ENCODE measurements around the gene FAF1.

FAF1 gene

DNA sequence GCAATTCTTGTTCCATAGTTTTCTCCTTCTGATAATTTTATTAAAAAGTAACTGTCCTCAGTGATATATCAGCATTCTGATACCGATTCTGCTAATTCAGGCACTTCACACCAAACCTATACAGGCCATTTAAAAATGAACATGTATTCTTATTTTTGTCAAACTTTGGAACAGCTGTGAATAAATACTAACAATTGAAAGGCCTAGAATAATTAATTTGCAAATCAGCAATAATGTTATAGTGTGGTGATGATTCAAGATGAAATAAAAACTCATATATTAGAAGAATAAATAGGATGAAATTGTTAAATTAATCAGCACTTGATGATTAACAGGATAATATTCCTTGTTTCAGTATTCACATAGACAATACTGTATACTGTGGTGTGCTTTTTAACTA, 19.9 kb upstream of the FAF1 start:
- POLR2A ChIA-PET (ENCODE audit: low non-redundant PET), result no interaction called here
- no peak overlapping the region for H3K27ac ChIP-seq
- CTCF ChIA-PET, result no interaction called here
- TF ChIP-seq, protein P1, sequence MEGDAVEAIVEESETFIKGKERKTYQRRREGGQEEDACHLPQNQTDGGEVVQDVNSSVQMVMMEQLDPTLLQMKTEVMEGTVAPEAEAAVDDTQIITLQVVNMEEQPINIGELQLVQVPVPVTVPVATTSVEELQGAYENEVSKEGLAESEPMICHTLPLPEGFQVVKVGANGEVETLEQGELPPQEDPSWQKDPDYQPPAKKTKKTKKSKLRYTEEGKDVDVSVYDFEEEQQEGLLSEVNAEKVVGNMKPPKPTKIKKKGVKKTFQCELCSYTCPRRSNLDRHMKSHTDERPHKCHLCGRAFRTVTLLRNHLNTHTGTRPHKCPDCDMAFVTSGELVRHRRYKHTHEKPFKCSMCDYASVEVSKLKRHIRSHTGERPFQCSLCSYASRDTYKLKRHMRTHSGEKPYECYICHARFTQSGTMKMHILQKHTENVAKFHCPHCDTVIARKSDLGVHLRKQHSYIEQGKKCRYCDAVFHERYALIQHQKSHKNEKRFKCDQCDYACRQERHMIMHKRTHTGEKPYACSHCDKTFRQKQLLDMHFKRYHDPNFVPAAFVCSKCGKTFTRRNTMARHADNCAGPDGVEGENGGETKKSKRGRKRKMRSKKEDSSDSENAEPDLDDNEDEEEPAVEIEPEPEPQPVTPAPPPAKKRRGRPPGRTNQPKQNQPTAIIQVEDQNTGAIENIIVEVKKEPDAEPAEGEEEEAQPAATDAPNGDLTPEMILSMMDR (conservative IDR thresholded peaks at IDR 0.05; ENCODE audit: low read depth), result no peak
- no peak for DNase-seq (ENCODE audit: low spot score)

DNA sequence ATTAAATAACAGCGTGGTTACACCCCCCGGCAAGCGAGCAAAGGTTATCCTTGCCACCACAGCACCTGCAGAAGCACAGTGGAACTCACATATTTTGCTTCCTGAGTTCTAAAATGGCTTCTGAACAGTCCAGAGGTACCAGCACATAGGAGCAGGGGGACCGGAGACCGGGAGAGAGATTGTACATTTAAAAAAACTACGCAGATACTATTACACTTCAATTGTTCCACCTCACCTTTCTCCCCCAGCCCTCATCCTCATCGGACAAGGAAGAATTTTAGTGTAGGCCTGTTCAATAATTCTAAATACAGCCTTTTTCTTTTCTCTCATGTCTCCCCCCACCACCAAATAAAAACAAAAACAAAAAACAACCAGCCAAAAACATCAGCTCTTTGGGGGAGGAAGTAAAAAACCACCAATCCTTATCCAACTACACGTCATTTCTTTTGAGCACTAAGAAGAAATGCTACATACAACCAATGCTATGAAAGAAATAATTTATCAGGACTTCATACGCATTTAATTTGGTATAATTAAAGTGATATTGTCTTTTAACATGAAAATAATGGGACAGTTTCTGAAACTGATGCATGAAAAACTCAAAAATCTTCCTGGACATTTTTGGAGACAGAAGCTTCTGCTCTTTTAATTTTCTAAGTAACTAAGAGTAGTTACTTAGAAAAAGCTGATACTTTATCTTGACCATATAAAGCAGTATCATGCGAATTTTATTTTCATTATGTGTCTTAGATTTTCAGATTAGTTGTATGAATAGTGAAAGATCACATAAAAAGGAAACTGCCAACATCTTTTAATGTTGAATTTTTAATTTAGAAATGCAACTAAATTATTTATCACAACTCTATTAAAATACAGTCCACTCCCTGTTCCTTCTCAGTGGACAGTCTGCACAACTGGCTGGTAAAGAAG, 19.1 kb upstream of the FAF1 start:
- ChIA-PET CTCF (no interaction called here), POLR2A (ENCODE audit: low non-redundant PET) (no interaction called here)
- DNase-seq (ENCODE audit: low spot score), result no peak
- TF ChIP-seq, protein P1 (conservative IDR thresholded peaks at IDR 0.05; ENCODE audit: low read depth), result no peak
- peak overlapping the region; percentile 95 for H3K27ac ChIP-seq

DNA sequence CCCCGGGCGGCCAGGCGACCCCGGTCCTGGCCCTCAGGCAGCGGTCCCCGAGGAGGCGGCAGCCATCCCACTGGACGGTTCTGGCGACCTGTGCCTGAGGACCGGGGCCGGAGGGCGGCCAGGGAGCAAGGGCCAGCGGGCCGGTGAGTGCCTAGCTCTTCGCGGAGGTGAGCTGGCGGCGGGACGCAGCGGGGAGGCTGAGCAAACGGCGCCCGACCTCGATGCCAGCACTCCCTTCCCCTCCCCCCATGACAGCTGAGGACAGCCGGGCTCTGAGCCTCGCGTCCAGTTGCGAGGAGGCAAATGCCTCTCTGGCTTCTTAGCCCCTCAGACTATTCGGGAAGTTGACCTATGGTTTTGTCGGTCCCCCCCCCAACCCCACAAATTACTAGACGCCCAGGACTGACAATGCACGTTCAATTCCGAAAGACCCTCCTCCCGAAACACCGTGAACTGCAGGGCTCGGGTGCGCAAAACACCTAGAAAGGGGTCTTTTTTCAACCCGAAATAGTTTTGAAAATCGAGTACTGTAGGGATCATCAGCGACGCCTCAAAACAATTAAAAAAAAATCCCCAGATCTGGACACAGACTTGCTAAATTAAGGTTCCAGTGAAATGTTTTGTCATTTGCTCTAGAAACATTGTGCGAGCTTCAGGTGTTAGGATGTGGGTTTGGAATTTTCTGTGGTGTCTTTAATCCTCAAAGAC, 18.2 kb upstream of the FAF1 start:
- DNase-seq (ENCODE audit: low spot score), result peak; percentile 51
- peak overlapping the region; percentile 95 for H3K27ac ChIP-seq
- TF ChIP-seq, protein P1 (conservative IDR thresholded peaks at IDR 0.05; ENCODE audit: low read depth), result no peak
- ChIA-PET CTCF (interaction anchor here (1.5 kb wide), 1 partner anchor 49 kb away, joined by 4 read pairs; no protein-coding TSS in a partner anchor), POLR2A (ENCODE audit: low non-redundant PET) (interaction anchor here (0.5 to 0.7 kb wide), 3 partner anchors 9 to 314 kb away, joined by 3 to 8 read pairs (median 4); no protein-coding TSS in a partner anchor)

DNA sequence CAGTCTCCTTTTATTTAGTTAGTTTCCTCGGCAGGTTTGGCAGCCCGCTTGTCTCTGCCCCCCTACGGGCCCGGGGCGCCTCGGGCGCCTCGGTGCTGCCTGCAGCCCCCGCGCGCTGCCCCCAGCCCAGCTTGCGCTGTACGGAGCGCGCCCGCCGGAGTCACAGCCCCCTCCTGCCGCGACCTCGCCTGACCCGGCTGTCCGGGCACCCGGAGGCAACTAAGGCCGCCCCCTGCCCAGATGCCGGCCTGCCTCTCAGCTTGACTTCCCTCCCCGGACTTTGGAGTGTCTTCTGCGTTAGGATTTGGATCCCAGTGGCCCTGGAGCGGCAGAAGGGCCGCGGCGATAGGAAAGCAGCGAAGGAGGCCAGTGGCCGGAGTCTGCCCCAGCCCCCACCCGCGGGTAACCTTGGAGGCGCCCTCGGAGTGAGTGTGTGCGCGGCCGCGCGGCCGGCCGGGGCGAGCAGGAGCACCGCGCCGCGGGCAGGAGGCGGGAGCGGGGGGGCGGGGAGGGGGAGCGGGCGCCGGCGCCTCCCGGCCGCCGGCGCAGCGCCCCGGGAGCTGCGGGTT, 17.6 kb upstream of the FAF1 start:
- TF ChIP-seq, protein P1 (conservative IDR thresholded peaks at IDR 0.05; ENCODE audit: low read depth), result no peak
- ChIA-PET POLR2A (ENCODE audit: low non-redundant PET) (interaction anchor here (0.6 to 0.7 kb wide), 2 partner anchors 8 to 314 kb away, joined by 3 to 4 read pairs; no protein-coding TSS in a partner anchor), CTCF (interaction anchor here (0.7 to 1.5 kb wide), 2 partner anchors 48 to 110 kb away, joined by 3 to 4 read pairs; no protein-coding TSS in a partner anchor)
- peak; percentile 44 for DNase-seq (ENCODE audit: low spot score)
- H3K27ac ChIP-seq, result peak overlapping the region; percentile 95

DNA sequence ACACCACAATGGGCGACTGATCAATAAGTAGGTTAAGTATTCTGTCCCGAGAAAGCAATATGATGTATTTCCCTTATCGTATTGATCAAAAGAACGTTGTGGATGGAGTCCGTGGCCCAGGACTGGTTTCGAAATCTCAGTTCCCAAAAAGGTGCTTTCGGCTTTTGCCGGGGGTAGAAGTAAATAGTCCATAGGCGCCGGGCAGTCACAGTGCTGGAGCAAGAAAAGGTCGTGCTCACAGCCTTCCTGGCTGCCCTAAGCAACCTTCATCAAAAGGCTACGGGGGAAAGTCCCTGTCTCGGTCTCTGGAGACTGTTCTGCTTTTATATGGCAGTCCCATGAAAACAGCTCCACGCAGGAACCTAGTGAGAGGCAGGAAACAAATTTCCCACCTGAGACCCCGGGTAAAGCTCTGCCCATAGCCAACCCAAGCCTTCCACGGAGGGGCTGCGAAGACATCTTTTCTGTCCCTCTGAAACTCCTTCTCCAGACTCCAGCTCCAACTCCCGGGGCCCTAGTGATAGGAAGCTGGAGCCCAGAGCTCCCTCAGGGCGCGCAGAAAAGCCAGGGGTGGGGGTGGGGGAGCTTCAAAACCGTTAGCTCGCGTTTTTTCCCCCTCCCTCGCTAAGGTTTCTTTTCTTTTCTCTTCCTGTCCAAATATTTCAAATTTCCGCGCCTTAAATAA, 17.0 kb upstream of the FAF1 start:
- TF ChIP-seq, protein P1 (conservative IDR thresholded peaks at IDR 0.05; ENCODE audit: low read depth), result no peak
- DNase-seq (ENCODE audit: low spot score), result peak; percentile 18
- H3K27ac ChIP-seq, result peak overlapping the region; percentile 95
- POLR2A ChIA-PET (ENCODE audit: low non-redundant PET), result no interaction called here
- CTCF ChIA-PET, result interaction anchor here (0.7 to 1.5 kb wide), 2 partner anchors 48 to 110 kb away, joined by 3 to 4 read pairs; no protein-coding TSS in a partner anchor

All from RWPE1 (cell line).